Smooth muscle cell (in vitro differentiated cells): ENCODE results near the gene IRAK1. TPM values are rescaled to one million over a fixed set of nuclear protein-coding genes. Genes with fewer than 3 reads are reported as not detected.

Experiments
- DNase-seq: peaks from one replicate; lab custom pipeline; 2025; ENCODE audit not compliant: unreplicated experiment; lab: John Stamatoyannopoulos, UW
- H2AFZ ChIP-seq: fragments of 200-600 bp; sonication (generic); 2 replicates; pipeline ENCODE4 v1.6.0; 2016; ENCODE audit warnings: antibody characterized with exemption, low read depth, mild to moderate bottlenecking
- H3F3A ChIP-seq: fragments of 200-600 bp; sonication (generic); 2 replicates; pipeline ENCODE4 v1.6.0; 2017; ENCODE audit warnings: antibody characterized with exemption, low read depth
- H3K27ac ChIP-seq: fragments of 200-600 bp; sonication (generic); 2 replicates; pipeline ENCODE4 v1.5.1; 2016; ENCODE audit warnings: low read depth, mild to moderate bottlenecking
- H3K27me3 ChIP-seq: fragments of 200-600 bp; sonication (generic); 2 replicates; pipeline ENCODE4 v1.6.1; 2016; ENCODE audit warnings: low read depth, mild to moderate bottlenecking
- H3K36me3 ChIP-seq: fragments of 200-600 bp; sonication (generic); 2 replicates; pipeline ENCODE4 v1.5.1; 2016; ENCODE audit warnings: low read depth
- H3K4me1 ChIP-seq: fragments of 200-600 bp; sonication (generic); 2 replicates; pipeline ENCODE4 v1.5.1; 2016; ENCODE audit warnings: low read depth
- H3K4me2 ChIP-seq: fragments of 200-600 bp; sonication (generic); 2 replicates; pipeline ENCODE4 v1.6.0; 2016; ENCODE audit warnings: mild to moderate bottlenecking
- H3K4me3 ChIP-seq: fragments of 200-600 bp; sonication (generic); 2 replicates; pipeline ENCODE4 v1.5.1; 2016; ENCODE audit warnings: mild to moderate bottlenecking
- H3K79me2 ChIP-seq: fragments of 200-600 bp; sonication (generic); 2 replicates; pipeline ENCODE4 v1.6.0; 2016; ENCODE audit warnings: low read depth, mild to moderate bottlenecking
- H3K9ac ChIP-seq: fragments of 200-600 bp; sonication (generic); 2 replicates; pipeline ENCODE4 v1.6.0; 2016; ENCODE audit warnings: low read depth
- H3K9me3 ChIP-seq: fragments of 200-600 bp; sonication (generic); replicated peaks from 2 replicates; pipeline ENCODE4 v1.5.1; 2016; ENCODE audit warnings: low read depth
- H4K20me1 ChIP-seq: fragments of 200-600 bp; sonication (generic); 2 replicates; pipeline ENCODE4 v1.6.0; 2016; ENCODE audit warnings: low read depth
- CTCF ChIP-seq: fragments of 200-600 bp; sonication (generic); IDR thresholded peaks from 2 replicates; pipeline ENCODE4 v1.5.1; 2017; ENCODE audit warnings: borderline replicate concordance, mild to moderate bottlenecking, antibody characterized with exemption; ENCODE audit not compliant: insufficient read depth, poor library complexity, severe bottlenecking
- WGBS: methylation state at CpG from one replicate; pipeline ENCODE4 v1.1.7; 2016; ENCODE audit warnings: low lambda C conversion rate; 5-methylcytosine and 5-hydroxymethylcytosine counted together
- polyA plus RNA-seq: library from polyadenylated mRNA; unstranded; fragments of >200 nt; fragmentation: Nextera tagmentation; extraction: Ambion mirVana; gene quantifications from 2 replicates; pipeline ENCODE4 v1.2.1, GENCODE V29; 2016
- total RNA-seq: library from RNA; depleted of rRNA; stranded (reverse); fragments of >200 nt; gene quantifications from 2 replicates; pipeline ENCODE4 v1.2.3, GENCODE V29; 2014

Gene IRAK1
- total and polyA plus RNA-seq, 2 experiments from 2014 or later = 29.4 to 63.4 TPM

- Histone ChIP-seq H3K9ac (peak overlapping the region; percentile 36), H3K27ac (peak overlapping the region; percentile 93)
Observed at GRCh38 chrX:154043003-154043763, 23.5 kb upstream of the IRAK1 start.

GRCh38 chrX:154040863-154041262 is 21.2 kb upstream of the IRAK1 start:
- Histone ChIP-seq H3K27ac (peak overlapping the region; percentile 93), H3K9ac (peak overlapping the region; percentile 76), H3K79me2 (peaks cover 12% of the 10 kb centered on the region), H3K9me3 (no peaks in the 10 kb centered on the region), H3K27me3 (no peaks in the 10 kb centered on the region), H3K4me1 (no peaks in the 10 kb centered on the region), H2AFZ (no peak overlapping the region), H3K36me3 (no peaks in the 10 kb centered on the region), H3K4me3 (no peak overlapping the region), H4K20me1 (no peaks in the 10 kb centered on the region), H3F3A (no peaks in the 10 kb centered on the region), H3K4me2 (peak overlapping the region; percentile 6)
- 86% methylated on average over 13 of the region's 13 CpGs for WGBS
- no peak for TF ChIP-seq CTCF
- no peak for DNase-seq

More at GRCh38 chrX:154043003-154043763, 23.5 kb upstream of the IRAK1 start:
- no peak for TF ChIP-seq CTCF
- Histone ChIP-seq H4K20me1 (no peaks in the 10 kb centered on the region), H3F3A (no peaks in the 10 kb centered on the region), H3K4me3 (no peak overlapping the region), H3K79me2 (peaks cover 6% of the 10 kb centered on the region), H3K9me3 (no peaks in the 10 kb centered on the region), H3K36me3 (no peaks in the 10 kb centered on the region), H3K4me2 (peak overlapping the region; percentile 39), H3K27me3 (no peaks in the 10 kb centered on the region), H2AFZ (no peak overlapping the region), H3K4me1 (peaks cover 9% of the 10 kb centered on the region)
- DNase-seq = no peak
- WGBS = 54% methylated on average over 5 of the region's 5 CpGs

- 31% methylated on average over 7 of the region's 7 CpGs for WGBS
- H2AFZ ChIP-seq = no peak overlapping the region
- H3K27me3 ChIP-seq = no peaks in the 10 kb centered on the region
- no peak for TF ChIP-seq CTCF
- no peaks in the 10 kb centered on the region for H3K36me3 ChIP-seq
- DNase-seq = no peak
- peaks cover 12% of the 10 kb centered on the region for H3K79me2 ChIP-seq
- no peaks in the 10 kb centered on the region for H4K20me1 ChIP-seq
- no peaks in the 10 kb centered on the region for H3F3A ChIP-seq
- no peak overlapping the region for H3K4me3 ChIP-seq
- H3K9ac ChIP-seq = peak overlapping the region; percentile 76
- no peaks in the 10 kb centered on the region for H3K9me3 ChIP-seq
- H3K27ac ChIP-seq = peak overlapping the region; percentile 93
- H3K4me1 ChIP-seq = no peaks in the 10 kb centered on the region
- H3K4me2 ChIP-seq = peak overlapping the region; percentile 47
Observed at GRCh38 chrX:154040307-154040756, 20.6 kb upstream of the IRAK1 start.
